Lower leg skin (tissue), 3 donors: ENCODE measurements around the gene MAD1L1.

ENCODE experiments used
- POLR2A ChIP-seq, 2 donors: fragments of 450-650 bp; IDR thresholded peaks; one replicate each; pipeline ENCODE4 v1.6.1; 2016 to 2017; ENCODE audit warnings: antibody characterized with exemption in 2 of 2, mild to moderate bottlenecking in 1 of 2, moderate library complexity in 1 of 2
- TF ChIP-seq, protein P1 (sequence below), 3 donors: fragments of 450-650 bp; IDR thresholded peaks; one replicate each; pipeline ENCODE4 v1.5.1; 2016; ENCODE audit warnings: antibody characterized with exemption in 3 of 3, mild to moderate bottlenecking in 3 of 3, moderate library complexity in 2 of 3

DNA sequence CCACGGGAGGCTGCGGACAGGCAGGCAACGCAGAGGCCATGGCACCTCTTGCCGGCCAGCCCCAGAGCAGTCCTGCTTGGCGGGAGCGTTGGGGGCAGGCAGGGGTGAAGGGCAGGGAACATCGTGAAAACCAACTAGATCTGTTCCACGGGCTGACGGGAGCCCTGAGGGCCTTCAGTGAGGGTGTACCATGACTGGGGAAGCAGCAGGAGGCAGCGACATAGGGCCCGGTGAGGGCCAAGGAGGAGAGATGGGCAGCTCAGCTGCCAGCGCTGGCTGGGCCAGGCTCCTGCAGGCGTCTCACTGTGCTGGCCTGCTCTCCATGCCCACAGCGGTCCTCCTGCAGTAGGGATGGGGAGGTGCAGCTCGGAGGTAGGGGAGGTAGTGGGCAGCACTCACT, 366.1 kb downstream of the MAD1L1 start:
- TF ChIP-seq, protein P1, sequence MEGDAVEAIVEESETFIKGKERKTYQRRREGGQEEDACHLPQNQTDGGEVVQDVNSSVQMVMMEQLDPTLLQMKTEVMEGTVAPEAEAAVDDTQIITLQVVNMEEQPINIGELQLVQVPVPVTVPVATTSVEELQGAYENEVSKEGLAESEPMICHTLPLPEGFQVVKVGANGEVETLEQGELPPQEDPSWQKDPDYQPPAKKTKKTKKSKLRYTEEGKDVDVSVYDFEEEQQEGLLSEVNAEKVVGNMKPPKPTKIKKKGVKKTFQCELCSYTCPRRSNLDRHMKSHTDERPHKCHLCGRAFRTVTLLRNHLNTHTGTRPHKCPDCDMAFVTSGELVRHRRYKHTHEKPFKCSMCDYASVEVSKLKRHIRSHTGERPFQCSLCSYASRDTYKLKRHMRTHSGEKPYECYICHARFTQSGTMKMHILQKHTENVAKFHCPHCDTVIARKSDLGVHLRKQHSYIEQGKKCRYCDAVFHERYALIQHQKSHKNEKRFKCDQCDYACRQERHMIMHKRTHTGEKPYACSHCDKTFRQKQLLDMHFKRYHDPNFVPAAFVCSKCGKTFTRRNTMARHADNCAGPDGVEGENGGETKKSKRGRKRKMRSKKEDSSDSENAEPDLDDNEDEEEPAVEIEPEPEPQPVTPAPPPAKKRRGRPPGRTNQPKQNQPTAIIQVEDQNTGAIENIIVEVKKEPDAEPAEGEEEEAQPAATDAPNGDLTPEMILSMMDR (IDR thresholded peaks at IDR 0.05) = no peak
- TF ChIP-seq POLR2A (IDR thresholded peaks at IDR 0.05) = no peak
